AML-193 (cell line): ENCODE measurements around the gene TCF25.

Source experiments
- DNase-seq, 2 experiments: peaks; one replicate each; lab custom pipeline; 2025; lab: John Stamatoyannopoulos, UW

The TCF25 gene

GRCh38 chr16:89880477-89881367, 7.3 kb downstream of the TCF25 start:
- DNase-seq, result no peak

- no peak for DNase-seq
Observed at GRCh38 chr16:89881368-89881730, 8.0 kb downstream of the TCF25 start.

GRCh38 chr16:89883346-89884040, 10.1 kb downstream of the TCF25 start:
- DNase-seq, result no peak

GRCh38 chr16:89884041-89884421, 10.6 kb downstream of the TCF25 start:
- DNase-seq, result no peak

GRCh38 chr16:89887243-89887642, 13.9 kb downstream of the TCF25 start:
- no peak for DNase-seq

- no peak for DNase-seq
Observed at GRCh38 chr16:89890200-89890599, 16.8 kb downstream of the TCF25 start.

GRCh38 chr16:89890886-89891657, 17.7 kb downstream of the TCF25 start:
- DNase-seq, result no peak

GRCh38 chr16:89892055-89892630, 18.8 kb downstream of the TCF25 start:
- DNase-seq, result no peak

- no peak for DNase-seq
Observed at GRCh38 chr16:89892635-89893034, 19.2 kb downstream of the TCF25 start.

- no peak for DNase-seq
Observed at GRCh38 chr16:89893642-89894548, 20.5 kb downstream of the TCF25 start.

- no peak for DNase-seq
Observed at GRCh38 chr16:89895482-89896250, 22.3 kb downstream of the TCF25 start.

GRCh38 chr16:89897204-89897603, 23.8 kb downstream of the TCF25 start:
- no peak for DNase-seq

- no peak for DNase-seq
Observed at GRCh38 chr16:89898201-89898967, 25.0 kb downstream of the TCF25 start.

- DNase-seq, result no peak
Observed at GRCh38 chr16:89899879-89900481, 26.6 kb downstream of the TCF25 start.

GRCh38 chr16:89900885-89901284, 27.5 kb downstream of the TCF25 start:
- DNase-seq, result no peak

- DNase-seq, result no peak
Observed at GRCh38 chr16:89902980-89903379, 29.6 kb downstream of the TCF25 start.

GRCh38 chr16:89903908-89904515, 30.6 kb downstream of the TCF25 start:
- DNase-seq, result no peak

- no peak for DNase-seq
Observed at GRCh38 chr16:89904606-89905510, 31.5 kb downstream of the TCF25 start.
